ENCODE results near the gene LRRC2. TPM values are rescaled to one million over a fixed set of nuclear protein-coding genes. Genes with fewer than 3 reads are reported as not detected.

The LRRC2 gene
- total RNA-seq, 1 experiment from 2014 or later: 2.6 TPM

DNA sequence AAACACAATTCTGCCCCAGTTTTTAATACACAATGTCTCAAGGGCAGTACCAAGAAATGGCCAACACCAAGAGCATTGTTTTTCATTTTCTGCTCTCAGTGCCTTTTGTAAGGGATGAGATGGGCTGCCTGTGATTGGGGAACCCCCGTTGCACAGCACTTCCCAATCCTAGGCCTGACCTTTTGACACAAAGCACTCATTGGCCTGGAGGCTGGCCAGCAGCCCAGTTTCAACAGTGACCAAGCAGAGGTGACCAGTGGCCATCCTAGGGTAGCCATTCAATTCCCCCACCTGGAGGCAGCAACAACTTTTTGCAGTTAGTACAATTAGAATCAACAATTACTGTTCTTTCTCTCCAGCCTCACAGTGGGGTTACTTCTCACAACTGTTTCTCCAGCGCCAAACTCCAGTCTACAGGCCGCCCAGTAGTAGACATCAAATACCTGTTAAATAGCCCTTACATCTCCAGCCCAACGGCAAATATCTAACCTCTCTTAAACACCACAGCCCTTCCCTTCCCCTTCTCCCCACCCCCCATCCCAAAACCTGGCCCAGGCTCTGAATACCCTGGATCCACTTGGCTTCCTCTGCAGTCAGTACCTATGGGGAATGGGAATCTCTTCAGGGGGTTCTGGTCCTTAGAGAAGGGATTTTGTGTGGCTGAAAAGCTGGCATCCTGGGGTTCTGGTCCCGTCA is 8.9 kb upstream of the LRRC2 start:
- Histone ChIP-seq H2AFZ (ENCODE audit: low read length) (no peak overlapping the region), H3K4ac (ENCODE audit: low read depth, low read length) (no peak overlapping the region; the same call in 1 of the 2 replicates), H4K5ac (ENCODE audit: insufficient read length, low read depth, low read length) (no peak overlapping the region), H3T11ph (ENCODE audit: low read length) (peak overlapping the region; percentile 91), H4K91ac (ENCODE audit: insufficient read length, low read depth, low read length) (no peak overlapping the region), H4K20me1 (ENCODE audit: control insufficient read depth, insufficient read depth, insufficient read length) (no peaks in the 10 kb centered on the region), H3K23me2 (ENCODE audit: insufficient read length, low read depth, low read length, poor library complexity, severe bottlenecking) (peaks cover 21% of the 10 kb centered on the region), H3K23ac (ENCODE audit: insufficient read length, low read depth, low read length) (no peak overlapping the region), H3K27me3 (ENCODE audit: insufficient read depth, low read length) (no peaks in the 10 kb centered on the region), H3K27ac (ENCODE audit: insufficient read length, low read depth, low read length) (peak overlapping the region; percentile 96), H3K4me2 (ENCODE audit: insufficient read depth, insufficient read length, low read length) (peak overlapping the region; percentile 84), H2BK15ac (ENCODE audit: low read depth, low read length) (no peak overlapping the region), H3K14ac (ENCODE audit: insufficient read depth, low read length) (0 out of 2 replicates have a peak overlapping the region, but pooled peaks have one; percentile 27), H2AK5ac (ENCODE audit: insufficient read length, low read length) (no peak overlapping the region), H3K56ac (ENCODE audit: insufficient read length, low read depth, low read length) (no peak overlapping the region), H3K4me1 (ENCODE audit: insufficient read depth, low read length) (peaks cover 13% of the 10 kb centered on the region), H4K8ac (replicated peaks; ENCODE audit: insufficient read length, low read depth, low read length) (no peak overlapping the region), H3K79me1 (ENCODE audit: insufficient read depth, low read depth, low read length, poor library complexity, severe bottlenecking) (no peaks in the 10 kb centered on the region), H3K18ac (ENCODE audit: insufficient read length, low read depth, low read length) (peak overlapping the region; percentile 18), H2BK5ac (ENCODE audit: insufficient read length, low read length) (peak overlapping the region; percentile 1), H3K79me2 (ENCODE audit: insufficient read depth, low read length) (peaks cover 16% of the 10 kb centered on the region; the same call in 1 of the 2 replicates), H2BK12ac (ENCODE audit: insufficient read length, low read depth, low read length) (peak overlapping the region; percentile 5), H2BK120ac (ENCODE audit: low read depth, low read length, poor library complexity, severe bottlenecking) (no peak overlapping the region), H2BK20ac (ENCODE audit: low read depth, low read length, poor library complexity, severe bottlenecking) (no peak overlapping the region), H3K9me3 (ENCODE audit: control insufficient read depth, low read depth, low read length) (no peaks in the 10 kb centered on the region), H3K9ac (ENCODE audit: extremely low read depth, insufficient read length, low read length) (peak overlapping the region; percentile 3)
- peak; percentile 58 for DNase-seq
- Mint-ChIP-seq H3K4me3 (peak overlapping the region; percentile 90 to 92), H3K27ac (peak overlapping the region; percentile 99), H3K27me3 (ENCODE audit: low read depth) (no peaks in the 10 kb centered on the region), H3K4me1 (peaks cover 47 to 70% of the 10 kb centered on the region in 2 experiments), H3K36me3 (ENCODE audit: insufficient read depth in 1 of 3, low read depth in 3 of 3) (peaks cover 21 to 23% (median 22%) of the 10 kb centered on the region in 3 experiments), H3K9me3 (peaks cover 5 to 6% of the 10 kb centered on the region in 2 experiments; a peak in 4 of 5 replicates)
- TF ChIP-seq, protein P1, sequence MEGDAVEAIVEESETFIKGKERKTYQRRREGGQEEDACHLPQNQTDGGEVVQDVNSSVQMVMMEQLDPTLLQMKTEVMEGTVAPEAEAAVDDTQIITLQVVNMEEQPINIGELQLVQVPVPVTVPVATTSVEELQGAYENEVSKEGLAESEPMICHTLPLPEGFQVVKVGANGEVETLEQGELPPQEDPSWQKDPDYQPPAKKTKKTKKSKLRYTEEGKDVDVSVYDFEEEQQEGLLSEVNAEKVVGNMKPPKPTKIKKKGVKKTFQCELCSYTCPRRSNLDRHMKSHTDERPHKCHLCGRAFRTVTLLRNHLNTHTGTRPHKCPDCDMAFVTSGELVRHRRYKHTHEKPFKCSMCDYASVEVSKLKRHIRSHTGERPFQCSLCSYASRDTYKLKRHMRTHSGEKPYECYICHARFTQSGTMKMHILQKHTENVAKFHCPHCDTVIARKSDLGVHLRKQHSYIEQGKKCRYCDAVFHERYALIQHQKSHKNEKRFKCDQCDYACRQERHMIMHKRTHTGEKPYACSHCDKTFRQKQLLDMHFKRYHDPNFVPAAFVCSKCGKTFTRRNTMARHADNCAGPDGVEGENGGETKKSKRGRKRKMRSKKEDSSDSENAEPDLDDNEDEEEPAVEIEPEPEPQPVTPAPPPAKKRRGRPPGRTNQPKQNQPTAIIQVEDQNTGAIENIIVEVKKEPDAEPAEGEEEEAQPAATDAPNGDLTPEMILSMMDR (conservative IDR thresholded peaks at IDR 0.05): no peak
- no CpG with 5 or more reads among the region's 5 CpGs for WGBS (ENCODE audit: extremely low coverage, insufficient read length, low lambda C conversion rate)
